Activated CD4-positive, alpha-beta memory T cell treated with anti-CD3 and anti-CD28 coated beads, Interleukin-2, amount 10 ng/mL, durations not matched to agents 7 days and 5 days (primary cell): ENCODE measurements around the gene KDM4B. TPM values are rescaled to one million over a fixed set of nuclear protein-coding genes. Genes with fewer than 3 reads are reported as not detected.
A peak's percentile ranks its signal among the peaks of the same experiment; 100 is the strongest.
"Not testable (repeated sequence)": the region's sequence is repeated elsewhere in the genome, so short reads cannot be mapped to it uniquely, and the experiment has no call there.

Source experiments
- CTCF ChIA-PET: fragments of 350-600 bp; sonication (Branson Sonifier 250); formaldehyde crosslinking; loops from one replicate; lab custom pipeline; 2021; ENCODE audit warnings: antibody characterized with exemption, inconsistent platforms; lab: Charles Lee
- POLR2A ChIA-PET: fragments of 350-600 bp; sonication (Branson Sonifier 250); formaldehyde crosslinking; loops from one replicate; lab custom pipeline; 2021; ENCODE audit warnings: antibody characterized with exemption; lab: Charles Lee
- DNase-seq: peaks from one replicate; pipeline ENCODE4 v3.0.0-alpha.2; 2020
- H3K27ac Mint-ChIP-seq: one replicate; pipeline ENCODE4 v1.8.0; 2021; ENCODE audit warnings: mild to moderate bottlenecking, mixed read lengths
- H3K27me3 Mint-ChIP-seq: one replicate; pipeline ENCODE4 v1.8.0; 2021; ENCODE audit warnings: mixed read lengths
- H3K36me3 Mint-ChIP-seq: one replicate; pipeline ENCODE4 v1.8.0; 2021; ENCODE audit warnings: low read depth, mixed read lengths
- H3K4me1 Mint-ChIP-seq: one replicate; pipeline ENCODE4 v1.8.0; 2021; ENCODE audit warnings: mixed read lengths
- H3K4me3 Mint-ChIP-seq: one replicate; pipeline ENCODE4 v1.8.0; 2021; ENCODE audit warnings: mild to moderate bottlenecking, mixed read lengths
- H3K9me3 Mint-ChIP-seq: one replicate; pipeline ENCODE4 v1.8.0; 2021; ENCODE audit warnings: mixed read lengths
- total RNA-seq, 2 experiments: library from RNA; stranded (reverse); gene quantifications; one replicate each; pipeline ENCODE4 v1.2.3, GENCODE V29; 2021

Gene KDM4B
- total RNA-seq, 2 experiments from 2014 or later, result 46.3 to 50.9 TPM

DNA sequence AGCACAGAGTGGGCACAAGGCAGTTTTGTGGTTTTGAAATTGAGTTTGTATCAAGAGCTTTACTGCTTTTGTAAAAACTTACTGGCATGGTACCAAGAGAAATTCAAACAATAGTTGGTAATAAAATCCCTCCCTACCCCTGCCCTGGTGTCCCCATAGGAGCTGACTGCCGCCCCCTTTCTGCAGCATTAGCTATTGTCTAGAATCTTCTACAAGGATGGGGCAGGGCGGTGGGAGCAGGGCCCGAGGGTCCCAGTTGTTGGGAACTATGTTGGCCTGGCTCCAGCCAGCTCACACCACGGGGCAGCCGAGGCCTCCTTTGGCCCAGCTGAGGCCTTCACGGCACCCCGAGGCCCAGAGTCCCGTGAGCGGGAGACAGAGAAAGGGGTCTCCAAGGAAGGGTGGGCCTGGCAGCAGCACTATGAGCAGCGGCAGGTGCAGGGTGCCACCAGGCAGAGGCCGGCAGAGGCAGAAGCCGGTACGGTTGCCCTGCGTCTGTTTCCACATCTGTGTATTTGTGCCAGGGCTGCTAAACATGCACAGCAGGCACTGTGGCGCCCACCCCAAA is 57.9 kb downstream of the KDM4B start:
- H3K36me3 Mint-ChIP-seq, result no peaks in the 10 kb centered on the region
- ChIA-PET CTCF (interaction anchor here (1.0 to 1.3 kb wide), 3 partner anchors 25 to 156 kb away, joined by 3 read pairs; no protein-coding TSS in a partner anchor), POLR2A (no interaction called here)
- H3K4me1 Mint-ChIP-seq, result no peaks in the 10 kb centered on the region
- H3K4me3 Mint-ChIP-seq, result no peak overlapping the region
- H3K9me3 Mint-ChIP-seq, result no peaks in the 10 kb centered on the region
- no peaks in the 10 kb centered on the region for H3K27me3 Mint-ChIP-seq
- no peak for DNase-seq
- H3K27ac Mint-ChIP-seq, result no peak overlapping the region

DNA sequence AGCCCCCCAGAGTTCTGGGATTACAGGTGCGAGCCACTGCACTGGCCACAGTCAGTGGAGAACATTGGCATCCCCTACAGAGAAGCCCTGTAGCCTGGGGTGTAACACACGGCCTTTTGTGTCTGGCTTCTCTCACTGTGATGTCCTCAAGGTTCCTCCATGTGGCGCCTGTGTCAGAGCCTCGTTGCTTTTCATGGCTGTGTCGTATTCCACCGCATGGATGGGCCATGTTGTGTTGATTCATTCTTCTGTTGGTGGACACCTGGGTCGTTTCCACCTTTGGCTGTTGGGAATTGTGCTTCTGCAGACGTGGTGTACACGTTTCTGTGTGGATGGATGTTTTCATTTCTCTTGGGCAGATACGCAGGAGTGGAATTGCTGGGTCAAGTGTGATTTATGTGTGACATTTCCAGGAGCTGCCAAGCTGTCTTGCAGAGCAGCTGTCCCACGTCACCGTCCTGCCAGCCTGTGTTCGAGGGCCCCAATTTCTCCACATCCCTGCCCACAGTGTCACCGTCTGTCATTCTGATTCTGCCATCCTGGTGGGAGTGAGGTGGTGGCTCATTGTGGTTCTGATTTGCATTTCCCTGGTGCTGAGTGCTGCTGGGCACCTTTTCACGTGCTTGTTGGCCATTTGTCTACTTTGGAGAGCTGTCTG is 59.4 kb downstream of the KDM4B start:
- Mint-ChIP-seq H3K4me1 (no peaks in the 10 kb centered on the region), H3K4me3 (no peak overlapping the region), H3K36me3 (no peaks in the 10 kb centered on the region), H3K27me3 (no peaks in the 10 kb centered on the region), H3K27ac (no peak overlapping the region), H3K9me3 (no peaks in the 10 kb centered on the region)
- DNase-seq, result no peak
- POLR2A ChIA-PET, result no interaction called here
- CTCF ChIA-PET, result interaction anchor here (0.6 to 1.2 kb wide), 4 partner anchors 20 to 157 kb away, joined by 3 read pairs; no protein-coding TSS in a partner anchor

DNA sequence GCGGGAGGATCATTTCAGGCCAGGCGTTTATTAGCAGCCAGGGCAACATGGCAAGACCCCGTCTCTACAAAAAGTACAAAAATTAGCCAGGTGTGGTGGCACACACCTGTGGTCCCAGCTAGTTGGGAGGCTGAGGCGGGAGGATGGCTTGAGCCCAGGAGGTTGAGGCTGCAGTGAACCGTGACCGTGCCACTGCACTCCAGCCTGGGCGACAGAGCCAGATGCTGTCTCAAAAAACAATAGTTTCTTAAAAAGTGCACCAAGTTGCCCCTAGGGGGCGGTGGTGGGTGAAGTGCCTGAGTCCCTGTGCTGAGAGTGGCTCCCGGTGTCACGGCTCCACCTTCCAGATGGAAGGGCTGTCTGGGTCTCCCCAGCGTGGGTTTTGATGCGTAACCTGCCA is 60.7 kb downstream of the KDM4B start:
- H3K4me1 Mint-ChIP-seq, POLR2A ChIA-PET, H3K27ac Mint-ChIP-seq, H3K27me3 Mint-ChIP-seq, H3K36me3 Mint-ChIP-seq, H3K9me3 Mint-ChIP-seq, H3K4me3 Mint-ChIP-seq: not testable (repeated sequence)
- CTCF ChIA-PET, result interaction anchor here (1.0 to 2.8 kb wide), 3 partner anchors 31 to 220 kb away, joined by 3 to 45 read pairs (median 30); no protein-coding TSS in a partner anchor
- peak; percentile 60 for DNase-seq

DNA sequence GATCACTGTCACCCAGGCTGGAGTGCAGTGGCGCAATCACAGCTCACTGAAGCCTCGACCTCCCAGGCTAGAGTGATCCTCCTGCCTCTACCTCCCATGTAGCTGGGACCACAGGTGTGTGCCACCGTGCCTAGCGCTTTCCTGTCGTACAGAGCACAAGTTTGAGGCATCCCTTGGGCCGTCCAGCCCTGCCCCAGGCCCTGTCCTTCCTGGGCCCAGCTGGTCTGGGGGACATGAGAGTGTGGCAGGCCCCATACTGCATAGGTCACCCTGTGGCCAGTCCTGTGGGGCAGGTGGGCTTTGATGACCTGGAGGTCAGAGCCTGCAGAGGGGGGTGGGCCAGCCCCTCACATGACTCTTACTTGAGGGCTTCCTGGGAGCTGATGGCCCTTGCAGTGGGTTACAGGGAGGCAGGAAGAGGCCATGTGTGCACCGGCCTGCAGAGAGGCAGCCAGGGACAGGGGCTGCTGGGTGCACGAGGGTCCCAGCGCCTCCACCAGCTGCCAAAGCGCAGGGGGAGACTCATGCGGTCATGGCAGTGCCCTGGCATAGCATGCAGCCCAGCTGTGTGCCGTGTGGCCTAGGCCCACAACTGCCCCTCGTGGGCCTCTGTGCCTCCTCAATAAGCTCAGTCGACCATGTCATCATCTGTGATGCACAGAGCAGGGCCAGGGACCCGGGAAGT is 61.4 kb downstream of the KDM4B start:
- no peak overlapping the region for H3K4me3 Mint-ChIP-seq
- no peaks in the 10 kb centered on the region for H3K27me3 Mint-ChIP-seq
- ChIA-PET CTCF (interaction anchor here (1.0 to 2.8 kb wide), 11 partner anchors 28 to 224 kb away, joined by 3 to 45 read pairs (median 6); partner anchors contain the start of gene KDM4B), POLR2A (interaction anchor here (1.4 kb wide), 1 partner anchor 28 kb away, joined by 4 read pairs; no protein-coding TSS in a partner anchor)
- no peaks in the 10 kb centered on the region for H3K4me1 Mint-ChIP-seq
- DNase-seq, result no peak
- no peaks in the 10 kb centered on the region for H3K9me3 Mint-ChIP-seq
- H3K27ac Mint-ChIP-seq, result no peak overlapping the region
- no peaks in the 10 kb centered on the region for H3K36me3 Mint-ChIP-seq

DNA sequence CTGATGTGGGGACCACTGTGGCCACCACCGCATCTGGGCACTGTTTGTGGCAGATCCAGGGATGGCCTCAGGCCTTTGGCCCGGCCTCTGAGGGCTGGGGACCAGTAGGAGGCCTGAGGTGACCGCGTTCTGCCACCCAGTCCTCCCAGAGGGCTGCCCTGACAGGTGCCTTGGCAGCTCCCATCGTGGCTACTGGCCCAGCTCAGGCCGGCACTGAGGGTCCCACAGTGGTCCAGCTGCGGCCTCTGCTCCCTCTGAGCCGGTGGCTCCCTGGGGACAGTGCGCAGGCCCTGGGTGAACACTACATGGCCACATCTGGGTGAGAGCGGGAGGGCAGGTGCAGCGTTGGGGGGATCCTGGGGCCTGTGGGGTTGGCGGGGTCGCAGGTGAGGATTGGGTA is 61.9 kb downstream of the KDM4B start:
- DNase-seq, result no peak
- H3K36me3 Mint-ChIP-seq, result no peaks in the 10 kb centered on the region
- CTCF ChIA-PET, result interaction anchor here (1.1 to 2.8 kb wide), 13 partner anchors 16 to 225 kb away, joined by 3 to 45 read pairs (median 7); partner anchors contain the start of gene KDM4B
- H3K9me3 Mint-ChIP-seq, result no peaks in the 10 kb centered on the region
- no peaks in the 10 kb centered on the region for H3K27me3 Mint-ChIP-seq
- H3K4me1 Mint-ChIP-seq, result no peaks in the 10 kb centered on the region
- POLR2A ChIA-PET, result interaction anchor here (1.4 kb wide), 1 partner anchor 28 kb away, joined by 4 read pairs; no protein-coding TSS in a partner anchor
- no peak overlapping the region for H3K27ac Mint-ChIP-seq
- H3K4me3 Mint-ChIP-seq, result no peak overlapping the region

DNA sequence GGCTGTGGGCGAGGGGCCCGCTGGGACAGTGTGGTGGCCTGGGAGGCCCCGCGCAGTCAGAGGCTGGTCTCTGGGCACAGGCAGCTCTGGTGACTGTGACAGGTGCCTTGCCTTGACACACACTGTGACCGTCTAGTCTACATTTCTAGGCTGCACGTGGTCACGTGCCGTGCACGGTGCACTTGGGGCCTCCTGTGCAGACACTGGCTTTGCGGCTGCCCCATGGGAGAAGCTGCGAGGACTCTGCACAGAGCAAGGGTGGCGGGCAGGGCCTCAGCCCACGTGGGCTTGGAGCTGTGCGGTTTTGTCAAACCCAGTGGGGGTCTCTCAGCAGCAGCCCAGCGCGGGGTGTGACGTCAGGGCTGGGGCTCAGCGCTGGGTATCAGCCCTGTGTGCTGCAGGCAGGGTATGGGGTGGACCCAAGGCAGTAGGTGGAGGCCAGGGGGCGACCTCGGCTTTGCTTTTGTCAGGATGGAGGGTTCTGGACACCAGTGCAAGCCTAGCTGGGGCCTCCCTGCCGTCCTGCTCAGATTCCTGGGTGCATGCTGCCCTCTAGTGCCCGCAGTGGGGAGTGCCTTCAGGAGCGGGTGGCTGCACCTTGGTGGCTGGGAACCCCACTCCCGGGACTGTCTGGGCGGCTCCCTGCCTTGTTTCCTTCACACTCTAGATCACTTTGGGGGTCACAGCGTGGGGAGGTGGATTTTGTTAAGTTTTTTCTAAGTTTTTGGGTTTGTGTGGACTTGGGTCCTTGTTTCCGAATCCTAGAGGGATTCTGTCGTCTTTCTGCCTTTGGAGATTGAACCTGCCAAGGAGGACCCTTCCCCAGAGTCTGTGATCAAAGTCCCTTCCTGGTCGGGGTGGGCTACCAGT is 62.6 kb downstream of the KDM4B start:
- no peak overlapping the region for H3K27ac Mint-ChIP-seq
- H3K9me3 Mint-ChIP-seq, result no peaks in the 10 kb centered on the region
- no peaks in the 10 kb centered on the region for H3K36me3 Mint-ChIP-seq
- ChIA-PET CTCF (interaction anchor here (0.6 to 2.8 kb wide), 17 partner anchors 15 to 226 kb away, joined by 3 to 45 read pairs (median 5); partner anchors contain the start of genes KDM4B and PLIN3), POLR2A (interaction anchor here (1.0 to 1.4 kb wide), 3 partner anchors 29 to 160 kb away, joined by 3 to 4 read pairs (median 4); no protein-coding TSS in a partner anchor)
- no peaks in the 10 kb centered on the region for H3K4me1 Mint-ChIP-seq
- no peaks in the 10 kb centered on the region for H3K27me3 Mint-ChIP-seq
- DNase-seq, result peak; percentile 83
- no peak overlapping the region for H3K4me3 Mint-ChIP-seq

DNA sequence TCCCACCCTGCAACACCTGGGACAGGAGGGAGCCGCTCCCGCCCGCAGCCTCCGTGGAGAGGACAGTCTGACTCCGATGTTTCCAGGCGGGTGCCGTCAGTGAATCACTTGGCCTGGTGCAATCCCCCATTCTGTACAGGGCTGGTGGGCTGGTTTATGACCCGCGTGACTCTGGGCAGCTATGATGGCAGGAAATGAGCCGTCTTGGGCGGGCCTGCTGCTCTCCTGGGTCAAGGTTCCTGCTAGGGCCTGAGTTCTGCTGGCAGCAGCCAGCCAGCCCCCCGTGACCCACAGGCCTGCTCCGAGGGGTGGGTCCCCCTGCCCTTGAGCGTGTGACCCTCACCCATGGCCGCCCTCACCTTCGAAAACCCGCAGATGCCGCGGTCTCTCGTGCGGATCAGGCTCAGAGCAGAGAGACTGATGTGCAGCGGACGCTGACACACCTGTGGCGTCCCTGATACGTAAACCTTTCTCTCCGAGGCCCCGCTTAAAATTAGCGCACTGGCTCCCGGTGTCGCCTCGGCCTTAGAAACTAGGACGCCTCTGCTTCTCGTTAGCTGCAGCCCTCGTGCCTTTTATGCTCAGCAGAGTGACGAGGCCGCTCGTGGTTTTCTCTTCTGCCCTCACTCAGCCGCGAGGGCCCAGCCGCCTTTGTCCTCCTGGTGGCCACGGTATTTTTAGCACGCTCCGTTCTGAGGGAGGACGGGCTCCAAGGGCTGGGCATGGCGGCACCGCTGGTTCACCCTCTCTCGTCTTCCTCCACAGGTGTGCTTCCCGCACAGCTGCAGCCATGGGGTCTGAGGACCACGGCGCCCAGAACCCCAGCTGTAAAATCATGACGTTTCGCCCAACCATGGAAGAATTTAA is 63.4 kb downstream of the KDM4B start:
- no peak overlapping the region for H3K27ac Mint-ChIP-seq
- CTCF ChIA-PET, result interaction anchor here (0.6 to 2.8 kb wide), 18 partner anchors 14 to 436 kb away, joined by 3 to 45 read pairs (median 5); partner anchors contain the start of genes KDM4B and PLIN3
- no peak for DNase-seq
- no peaks in the 10 kb centered on the region for H3K9me3 Mint-ChIP-seq
- H3K4me3 Mint-ChIP-seq, result no peak overlapping the region
- POLR2A ChIA-PET, result interaction anchor here (1.0 kb wide), 2 partner anchors 121 to 161 kb away, joined by 3 to 4 read pairs; no protein-coding TSS in a partner anchor
- no peaks in the 10 kb centered on the region for H3K4me1 Mint-ChIP-seq
- no peaks in the 10 kb centered on the region for H3K36me3 Mint-ChIP-seq
- no peaks in the 10 kb centered on the region for H3K27me3 Mint-ChIP-seq

DNA sequence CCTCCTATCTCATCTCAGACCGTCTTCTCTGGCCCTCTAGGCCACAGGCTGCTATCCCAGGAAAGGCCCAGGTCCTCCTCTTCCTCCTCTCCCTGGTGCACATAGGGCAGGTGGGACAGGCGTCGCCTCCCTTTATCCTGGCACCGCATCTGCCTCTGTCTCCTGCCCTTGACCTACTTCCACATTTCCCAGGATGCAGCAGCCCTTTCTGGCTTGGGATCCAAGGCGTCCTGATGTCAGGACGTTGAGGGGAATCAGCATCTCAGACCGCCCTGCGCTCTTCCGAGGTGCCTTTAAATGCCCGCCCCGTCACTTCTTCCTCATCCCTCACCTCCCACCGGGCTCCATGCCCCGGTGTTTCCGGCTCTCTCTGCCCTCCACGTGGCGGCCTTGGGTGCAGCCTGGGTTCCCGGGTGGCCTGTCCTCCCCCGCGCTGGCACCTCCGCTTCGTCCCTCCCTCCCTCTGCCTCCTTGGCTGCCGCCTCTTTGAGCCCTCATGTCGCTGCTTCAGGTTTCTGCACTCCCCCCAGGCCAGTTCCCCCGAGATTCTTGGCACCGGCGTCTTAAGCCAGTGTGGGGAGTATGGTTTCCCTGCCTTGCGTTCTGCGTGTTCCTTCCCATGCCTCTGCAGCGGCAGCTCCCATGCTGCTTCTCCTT is 66.3 kb downstream of the KDM4B start:
- Mint-ChIP-seq H3K4me1 (no peaks in the 10 kb centered on the region), H3K27me3 (no peaks in the 10 kb centered on the region), H3K4me3 (no peak overlapping the region), H3K9me3 (no peaks in the 10 kb centered on the region), H3K27ac (no peak overlapping the region), H3K36me3 (no peaks in the 10 kb centered on the region)
- ChIA-PET POLR2A (no interaction called here), CTCF (interaction anchor here (1.1 kb wide), 1 partner anchor 34 kb away, joined by 3 read pairs; no protein-coding TSS in a partner anchor)
- no peak for DNase-seq

DNA sequence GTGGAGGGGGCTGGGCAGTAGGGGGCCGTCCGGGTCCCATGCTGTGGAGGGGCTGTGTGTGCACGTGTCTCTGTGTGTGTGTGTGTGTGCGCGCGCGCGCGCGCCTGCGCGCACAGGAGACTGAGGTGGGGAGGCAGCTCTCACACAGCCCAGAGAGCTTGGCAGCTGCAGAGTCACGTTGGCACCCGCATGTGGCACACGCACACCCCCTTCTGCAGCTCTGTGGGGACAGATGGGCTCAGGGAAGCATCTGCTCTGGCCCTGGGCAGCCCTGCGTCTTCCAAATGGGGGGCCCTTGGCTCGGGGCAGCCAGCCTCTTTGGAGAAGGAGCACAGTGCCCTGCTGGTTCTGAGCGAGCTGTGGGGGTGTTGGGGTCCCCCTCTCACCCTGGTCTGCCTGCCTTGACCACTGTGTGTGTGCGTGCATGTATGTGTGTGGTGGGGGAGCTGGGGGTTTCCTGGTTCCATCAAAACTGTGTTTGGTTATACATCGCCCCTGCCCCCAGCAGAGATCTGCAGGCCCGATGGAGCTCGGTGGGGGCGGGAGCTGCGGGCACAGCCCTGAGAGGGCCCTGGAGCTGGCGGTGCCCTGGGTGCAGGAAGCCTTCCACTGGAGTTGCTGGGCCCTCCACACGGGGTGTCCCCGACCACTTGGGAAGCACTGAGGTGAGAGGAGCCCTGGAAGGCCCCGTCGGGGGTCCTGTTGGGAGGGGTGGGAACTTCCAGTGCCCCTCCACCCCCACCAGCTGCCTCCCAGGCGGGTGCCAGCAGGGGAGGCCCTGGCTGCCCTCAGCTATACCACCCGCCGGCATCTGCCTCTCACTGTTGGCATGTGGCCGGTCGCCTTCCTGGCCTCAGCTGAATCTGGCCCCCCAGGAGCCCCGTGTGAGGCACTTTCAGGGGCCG is 67.1 kb downstream of the KDM4B start:
- DNase-seq, result no peak
- Mint-ChIP-seq H3K27ac (no peak overlapping the region), H3K4me1 (no peaks in the 10 kb centered on the region), H3K27me3 (no peaks in the 10 kb centered on the region), H3K36me3 (no peaks in the 10 kb centered on the region), H3K9me3 (no peaks in the 10 kb centered on the region), H3K4me3 (no peak overlapping the region)
- ChIA-PET CTCF (interaction anchor here (1.1 kb wide), 1 partner anchor 35 kb away, joined by 3 read pairs; no protein-coding TSS in a partner anchor), POLR2A (no interaction called here)

DNA sequence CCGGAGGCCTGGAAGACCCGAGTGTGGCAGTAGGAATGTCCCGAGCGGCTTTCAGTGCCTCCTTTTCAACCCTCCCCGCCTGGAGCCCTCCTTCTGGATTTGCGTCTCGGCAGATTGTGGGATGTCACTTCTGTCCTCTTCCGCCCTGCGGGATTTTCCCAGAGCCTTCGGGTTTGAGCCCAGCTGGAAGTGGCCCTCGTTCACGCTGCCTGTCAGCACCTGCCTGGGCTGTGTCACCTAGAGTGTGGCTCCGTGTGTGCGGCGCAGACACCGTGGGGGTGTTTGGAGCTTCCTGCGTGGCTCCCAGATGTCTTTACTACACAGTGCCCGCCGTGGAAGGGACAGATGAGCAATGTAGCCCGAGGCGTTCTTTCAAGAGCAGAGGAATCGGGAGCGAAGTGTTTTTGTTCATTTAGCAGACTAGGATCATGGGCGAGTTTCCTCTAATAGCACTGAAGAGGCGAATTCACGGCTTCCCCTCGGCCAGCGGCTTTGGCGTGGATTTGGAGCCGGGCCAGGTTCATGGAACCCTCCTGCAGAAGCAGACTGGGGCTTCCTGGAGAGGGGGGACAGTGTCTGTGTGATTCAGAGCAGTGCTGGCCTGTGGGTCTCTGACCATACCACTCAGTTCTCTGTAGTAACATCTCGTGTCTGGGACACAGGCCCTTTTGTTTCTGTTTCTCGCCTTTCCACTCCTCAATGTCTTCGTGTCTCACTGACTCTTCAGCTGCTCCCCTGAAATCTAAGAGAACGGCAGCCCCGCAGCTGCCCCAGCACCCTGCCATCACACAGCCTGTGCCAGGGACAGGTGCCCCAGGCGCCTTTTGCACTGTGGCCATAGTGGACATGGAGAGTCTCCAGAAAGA is 68.0 kb downstream of the KDM4B start:
- ChIA-PET CTCF (interaction anchor here (1.1 kb wide), 1 partner anchor 36 kb away, joined by 3 read pairs; no protein-coding TSS in a partner anchor), POLR2A (no interaction called here)
- Mint-ChIP-seq H3K27me3 (no peaks in the 10 kb centered on the region), H3K9me3 (no peaks in the 10 kb centered on the region), H3K36me3 (no peaks in the 10 kb centered on the region), H3K4me3 (no peak overlapping the region), H3K27ac (no peak overlapping the region), H3K4me1 (no peaks in the 10 kb centered on the region)
- DNase-seq, result no peak
